ENCODE results near the gene PAQR7.

GRCh38 chr1:25902462-25902861 is 27.0 kb upstream of the PAQR7 start:
- no peak for TF ChIP-seq POLR2AphosphoS5 (IDR thresholded peaks at IDR 0.05)
- TF ChIP-seq, protein P1, sequence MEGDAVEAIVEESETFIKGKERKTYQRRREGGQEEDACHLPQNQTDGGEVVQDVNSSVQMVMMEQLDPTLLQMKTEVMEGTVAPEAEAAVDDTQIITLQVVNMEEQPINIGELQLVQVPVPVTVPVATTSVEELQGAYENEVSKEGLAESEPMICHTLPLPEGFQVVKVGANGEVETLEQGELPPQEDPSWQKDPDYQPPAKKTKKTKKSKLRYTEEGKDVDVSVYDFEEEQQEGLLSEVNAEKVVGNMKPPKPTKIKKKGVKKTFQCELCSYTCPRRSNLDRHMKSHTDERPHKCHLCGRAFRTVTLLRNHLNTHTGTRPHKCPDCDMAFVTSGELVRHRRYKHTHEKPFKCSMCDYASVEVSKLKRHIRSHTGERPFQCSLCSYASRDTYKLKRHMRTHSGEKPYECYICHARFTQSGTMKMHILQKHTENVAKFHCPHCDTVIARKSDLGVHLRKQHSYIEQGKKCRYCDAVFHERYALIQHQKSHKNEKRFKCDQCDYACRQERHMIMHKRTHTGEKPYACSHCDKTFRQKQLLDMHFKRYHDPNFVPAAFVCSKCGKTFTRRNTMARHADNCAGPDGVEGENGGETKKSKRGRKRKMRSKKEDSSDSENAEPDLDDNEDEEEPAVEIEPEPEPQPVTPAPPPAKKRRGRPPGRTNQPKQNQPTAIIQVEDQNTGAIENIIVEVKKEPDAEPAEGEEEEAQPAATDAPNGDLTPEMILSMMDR (IDR thresholded peaks at IDR 0.05), result no peak
- no peak for TF ChIP-seq POLR2A (IDR thresholded peaks at IDR 0.05)
